ENCODE data around the gene CDKAL1.
"Not testable (repeated sequence)": the region's sequence is repeated elsewhere in the genome, so short reads cannot be mapped to it uniquely, and the experiment has no call there.

Gene CDKAL1

DNA sequence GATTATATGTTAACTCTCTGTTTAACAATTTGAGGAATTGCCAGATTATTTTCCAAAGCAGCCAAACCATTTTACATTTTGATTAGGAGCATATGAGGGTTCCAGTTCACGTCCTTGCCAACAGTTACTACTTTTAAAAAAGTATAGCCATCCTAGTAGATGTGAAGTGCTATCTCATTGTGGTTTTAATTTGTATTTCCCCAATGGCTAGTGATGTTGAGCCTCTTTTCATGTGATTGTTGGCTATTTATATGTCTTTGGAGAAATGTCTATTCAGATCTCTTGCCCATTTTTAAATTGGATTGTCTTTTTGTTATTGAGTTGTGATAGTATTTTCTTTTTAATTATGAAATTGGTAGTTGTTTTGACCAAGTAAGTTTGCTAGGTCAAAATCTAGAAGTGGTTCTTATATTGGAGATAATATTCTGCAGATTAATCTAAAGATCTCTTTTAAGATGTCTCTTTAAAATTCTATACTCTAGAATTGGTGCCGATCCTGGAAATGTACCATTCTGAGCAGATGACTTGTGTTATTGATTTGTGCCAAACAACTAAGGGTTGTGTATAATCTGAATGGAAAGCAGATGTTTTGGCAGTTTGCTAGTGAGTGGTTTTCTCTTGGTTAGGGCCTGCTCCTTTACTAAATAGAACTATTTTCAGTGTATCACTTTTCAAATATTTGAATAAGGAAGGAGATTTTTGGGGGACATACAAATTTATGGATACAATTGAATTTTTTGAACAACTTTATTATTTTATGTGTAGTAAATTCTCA, 99.5 kb downstream of the CDKAL1 start:
- H3K4me3 ChIP-seq (ENCODE audit: low read depth, low read length) = no peak overlapping the region
- TF ChIP-seq, protein P1, sequence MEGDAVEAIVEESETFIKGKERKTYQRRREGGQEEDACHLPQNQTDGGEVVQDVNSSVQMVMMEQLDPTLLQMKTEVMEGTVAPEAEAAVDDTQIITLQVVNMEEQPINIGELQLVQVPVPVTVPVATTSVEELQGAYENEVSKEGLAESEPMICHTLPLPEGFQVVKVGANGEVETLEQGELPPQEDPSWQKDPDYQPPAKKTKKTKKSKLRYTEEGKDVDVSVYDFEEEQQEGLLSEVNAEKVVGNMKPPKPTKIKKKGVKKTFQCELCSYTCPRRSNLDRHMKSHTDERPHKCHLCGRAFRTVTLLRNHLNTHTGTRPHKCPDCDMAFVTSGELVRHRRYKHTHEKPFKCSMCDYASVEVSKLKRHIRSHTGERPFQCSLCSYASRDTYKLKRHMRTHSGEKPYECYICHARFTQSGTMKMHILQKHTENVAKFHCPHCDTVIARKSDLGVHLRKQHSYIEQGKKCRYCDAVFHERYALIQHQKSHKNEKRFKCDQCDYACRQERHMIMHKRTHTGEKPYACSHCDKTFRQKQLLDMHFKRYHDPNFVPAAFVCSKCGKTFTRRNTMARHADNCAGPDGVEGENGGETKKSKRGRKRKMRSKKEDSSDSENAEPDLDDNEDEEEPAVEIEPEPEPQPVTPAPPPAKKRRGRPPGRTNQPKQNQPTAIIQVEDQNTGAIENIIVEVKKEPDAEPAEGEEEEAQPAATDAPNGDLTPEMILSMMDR (IDR thresholded peaks at IDR 0.05; ENCODE audit: borderline replicate concordance, insufficient read depth, low read depth, low read length) = no peak

DNA sequence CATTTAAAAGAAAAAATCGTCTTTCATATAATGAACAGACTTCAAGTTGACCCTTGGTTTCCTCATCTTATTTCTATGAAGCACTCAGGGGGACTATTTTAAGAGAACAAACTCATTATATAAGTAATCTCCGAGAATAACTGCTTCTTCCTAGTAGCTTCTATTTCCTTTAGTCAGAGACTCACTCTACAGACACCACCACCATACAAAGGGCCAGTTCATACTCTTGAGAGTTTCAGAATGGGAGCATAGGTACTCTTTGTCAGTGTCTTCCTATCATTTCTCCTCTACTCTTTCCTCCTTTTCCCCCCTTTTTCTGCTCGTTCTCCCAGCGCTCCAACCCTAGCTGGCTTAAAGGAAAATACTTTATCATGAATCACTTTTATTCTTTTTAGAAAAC, 104.9 kb downstream of the CDKAL1 start:
- TF ChIP-seq, protein P1 (IDR thresholded peaks at IDR 0.05; ENCODE audit: borderline replicate concordance, insufficient read depth, low read depth, low read length) = no peak
- no peak overlapping the region for H3K4me3 ChIP-seq (ENCODE audit: low read depth, low read length)

GRCh38 chr6:20640181-20640580, 105.9 kb downstream of the CDKAL1 start:
- H3K4me3 ChIP-seq (ENCODE audit: low read depth, low read length) = no peak overlapping the region
- TF ChIP-seq, protein P1 (IDR thresholded peaks at IDR 0.05; ENCODE audit: borderline replicate concordance, insufficient read depth, low read depth, low read length) = no peak

DNA sequence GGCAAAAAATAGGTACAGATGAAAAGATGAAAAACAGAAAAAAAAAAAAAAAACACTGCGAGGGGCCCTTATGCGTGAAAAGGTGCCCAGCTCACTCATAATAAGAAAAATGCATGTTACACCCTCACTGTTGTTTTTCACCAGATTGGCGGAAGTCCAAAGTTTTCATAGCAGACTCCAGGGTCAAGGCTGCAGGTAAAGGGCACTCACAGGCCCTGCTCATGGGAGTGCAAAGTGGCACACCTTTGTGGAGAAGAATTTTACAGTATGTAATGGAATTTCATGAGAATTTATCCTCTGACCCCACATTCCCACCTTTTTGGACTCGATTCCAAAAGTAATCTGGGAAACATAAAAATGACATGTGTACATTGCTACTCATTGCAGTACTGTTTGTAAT, 108.2 kb downstream of the CDKAL1 start:
- H3K4me3 ChIP-seq (ENCODE audit: low read depth, low read length) = no peak overlapping the region
- TF ChIP-seq, protein P1 (IDR thresholded peaks at IDR 0.05; ENCODE audit: borderline replicate concordance, insufficient read depth, low read depth, low read length) = no peak

DNA sequence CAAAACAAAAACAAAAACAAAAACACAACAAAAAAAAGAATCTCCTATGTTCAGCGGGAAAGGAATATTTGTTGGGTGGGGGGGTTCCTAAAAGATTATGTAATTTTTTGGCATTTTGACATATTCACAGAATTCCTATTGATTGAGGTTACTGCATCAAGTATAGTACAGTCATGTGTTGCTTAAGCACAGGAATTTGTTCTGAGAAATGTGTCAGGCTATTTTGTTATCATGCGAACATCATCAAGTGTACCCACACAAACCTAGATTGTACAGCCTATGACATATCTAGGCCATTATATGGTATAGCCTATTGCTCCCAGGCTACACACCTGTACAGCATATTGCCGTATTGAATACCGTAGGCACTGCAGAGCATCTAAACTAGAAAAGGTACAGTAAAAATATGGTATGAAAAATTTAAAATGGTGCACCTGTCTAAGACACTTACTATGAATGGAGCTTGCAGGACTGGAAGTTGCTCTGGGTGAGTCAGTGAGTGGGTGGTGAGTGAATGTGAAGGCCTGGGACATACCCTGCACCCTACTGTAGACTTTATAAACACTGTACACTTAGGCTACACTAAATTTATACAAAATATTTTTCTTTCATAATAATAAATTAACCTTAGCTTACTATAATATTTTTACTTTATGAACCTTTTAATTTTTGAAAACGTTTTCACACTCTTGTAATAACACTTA, 110.6 kb downstream of the CDKAL1 start:
- TF ChIP-seq, protein P1 (IDR thresholded peaks at IDR 0.05; ENCODE audit: borderline replicate concordance, insufficient read depth, low read depth, low read length) = no peak
- H3K4me3 ChIP-seq (ENCODE audit: low read depth, low read length) = no peak overlapping the region

- not testable (repeated sequence) for H3K4me3 ChIP-seq (ENCODE audit: low read depth, low read length)
These were observed 111.3 kb downstream of the CDKAL1 start for GRCh38 chr6:20645572-20645971.

DNA sequence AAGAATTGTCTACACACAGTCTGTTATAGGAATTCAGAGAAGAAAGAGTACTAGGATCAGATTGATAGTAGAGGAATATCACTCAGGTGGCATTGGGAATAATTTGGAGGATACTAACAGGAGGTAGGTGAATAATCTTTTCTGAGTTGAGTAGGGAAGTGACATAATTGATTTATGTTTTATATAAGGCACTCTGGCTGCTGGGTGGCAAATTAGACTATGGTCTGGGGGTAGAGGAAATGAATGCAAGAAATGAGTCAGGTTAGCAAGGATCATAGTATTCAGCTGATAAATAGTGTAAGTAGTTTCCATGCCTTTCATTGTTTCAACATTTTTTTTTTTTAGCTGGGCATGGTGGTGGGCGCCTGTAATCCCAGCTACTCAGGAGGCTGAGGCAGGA, 113.3 kb downstream of the CDKAL1 start:
- TF ChIP-seq, protein P1 (IDR thresholded peaks at IDR 0.05; ENCODE audit: borderline replicate concordance, insufficient read depth, low read depth, low read length) = no peak

GRCh38 chr6:20649696-20650470, 115.6 kb downstream of the CDKAL1 start:
- not testable (repeated sequence) for H3K4me3 ChIP-seq (ENCODE audit: low read depth, low read length)

More for the DNA sequence above, 113.3 kb downstream of the CDKAL1 start:
- no peak overlapping the region for H3K4me3 ChIP-seq (ENCODE audit: low read depth, low read length)
